HuH-7.5 (cell line): ENCODE measurements around the gene CHRND.

ENCODE experiments used
- DNase-seq: peaks from one replicate; pipeline ENCODE4 v3.0.0; 2011; ENCODE audit warnings: low spot score

The CHRND gene

DNA sequence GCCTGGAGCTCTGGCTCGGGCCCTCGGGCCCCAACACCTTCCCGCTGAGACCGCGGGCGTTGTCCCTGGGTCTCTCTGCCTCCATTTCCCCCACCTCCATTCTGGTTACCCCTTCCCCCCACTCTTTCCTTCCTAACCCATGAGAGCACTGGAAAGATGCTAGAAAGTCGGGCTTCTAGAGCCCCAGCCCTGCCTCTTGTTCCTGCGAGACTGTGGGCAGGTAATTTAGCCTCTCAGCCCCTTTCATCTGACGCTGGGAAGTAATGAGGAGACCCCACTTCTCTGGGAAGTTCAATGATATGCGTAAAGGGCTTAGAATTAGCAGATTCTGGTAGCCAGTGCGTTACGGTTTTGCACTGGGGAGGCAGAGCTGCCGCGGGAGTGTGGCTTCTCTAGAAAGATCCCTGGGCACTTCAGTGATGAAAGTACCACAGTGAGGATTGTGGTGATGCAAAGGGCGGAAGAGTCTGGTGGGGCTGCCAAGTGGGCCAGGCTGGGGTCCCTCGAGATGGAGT lies 22.1 kb upstream of the CHRND start:
- no peak for DNase-seq

DNA sequence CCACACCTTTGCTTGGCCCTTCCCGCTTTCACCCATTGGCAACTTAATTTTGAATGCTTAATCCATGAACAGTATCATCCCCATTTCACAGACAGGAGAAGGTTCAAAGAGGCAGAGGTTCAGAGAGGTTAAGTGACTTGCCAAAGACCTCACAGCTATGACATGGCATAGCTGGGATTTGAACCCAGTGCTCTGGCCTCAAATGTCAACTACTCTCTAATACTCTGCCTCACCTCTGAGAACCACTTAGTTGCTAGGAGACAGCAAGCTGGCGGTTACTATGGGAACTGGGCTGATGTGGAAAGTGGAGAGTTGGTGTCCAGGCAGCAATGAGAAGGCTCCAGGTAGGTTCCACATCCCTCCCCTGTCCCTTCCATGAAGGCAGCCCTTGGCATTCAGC lies 21.5 kb upstream of the CHRND start:
- no peak for DNase-seq

DNA sequence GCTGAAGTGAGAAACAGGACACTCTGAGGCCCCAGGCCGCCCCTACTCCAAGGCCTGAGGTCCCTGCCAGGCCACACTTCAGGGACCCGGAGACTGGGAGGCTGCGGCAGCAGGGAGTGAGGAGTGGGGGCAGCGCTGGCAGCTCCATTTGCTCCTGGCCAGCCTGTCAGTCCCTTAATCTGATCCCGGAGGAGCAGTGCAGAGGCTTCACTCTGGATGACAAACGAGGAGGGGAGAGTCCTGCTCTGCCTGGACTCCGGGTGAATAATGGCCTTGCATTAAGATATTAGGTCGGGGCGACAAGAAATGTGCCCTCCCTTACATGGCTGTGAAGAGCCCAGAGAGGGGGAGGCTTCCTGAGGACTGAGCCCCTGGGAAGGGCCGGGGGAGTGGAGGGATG lies 20.1 kb upstream of the CHRND start:
- no peak for DNase-seq

DNA sequence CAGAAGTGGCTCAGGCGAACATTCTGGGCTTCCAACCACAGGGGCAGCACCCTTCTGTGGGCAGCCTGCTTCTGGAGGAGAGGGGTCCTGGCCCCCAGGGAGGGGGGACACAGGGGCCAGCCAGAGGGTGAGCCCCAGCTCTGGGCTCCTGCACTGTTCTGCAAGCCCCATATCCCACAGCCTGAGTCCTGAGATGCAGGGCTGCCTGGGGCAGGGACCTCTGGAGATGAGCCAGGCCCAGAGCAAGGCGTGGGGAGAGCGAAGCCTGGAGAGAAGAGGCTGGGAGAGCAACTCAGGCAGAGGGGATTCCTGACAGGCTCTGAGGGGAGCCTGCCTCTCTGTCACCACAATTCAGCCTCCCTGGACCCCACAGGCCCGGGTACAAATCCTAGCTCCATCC lies 19.3 kb upstream of the CHRND start:
- DNase-seq = no peak

DNA sequence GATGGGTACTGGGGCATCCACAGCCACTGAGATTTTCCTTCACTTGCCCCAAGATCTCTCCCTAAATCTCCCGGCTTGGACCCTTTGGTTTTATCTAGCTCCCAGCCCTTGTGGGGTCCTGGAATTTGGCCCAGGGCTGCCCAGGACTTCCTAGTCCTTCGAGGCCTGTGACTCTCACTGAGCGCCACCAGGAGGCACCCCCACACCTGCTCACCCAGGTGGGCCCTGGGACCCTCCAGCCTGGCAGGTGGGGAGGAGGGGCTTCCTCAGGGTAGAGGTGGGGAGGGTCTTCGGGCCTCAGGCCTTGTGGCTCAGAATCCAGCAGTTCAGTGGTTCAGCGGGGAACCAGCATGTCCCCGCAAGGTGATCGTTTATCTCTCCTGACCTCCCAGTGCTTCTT lies 17.7 kb upstream of the CHRND start:
- DNase-seq = no peak

DNA sequence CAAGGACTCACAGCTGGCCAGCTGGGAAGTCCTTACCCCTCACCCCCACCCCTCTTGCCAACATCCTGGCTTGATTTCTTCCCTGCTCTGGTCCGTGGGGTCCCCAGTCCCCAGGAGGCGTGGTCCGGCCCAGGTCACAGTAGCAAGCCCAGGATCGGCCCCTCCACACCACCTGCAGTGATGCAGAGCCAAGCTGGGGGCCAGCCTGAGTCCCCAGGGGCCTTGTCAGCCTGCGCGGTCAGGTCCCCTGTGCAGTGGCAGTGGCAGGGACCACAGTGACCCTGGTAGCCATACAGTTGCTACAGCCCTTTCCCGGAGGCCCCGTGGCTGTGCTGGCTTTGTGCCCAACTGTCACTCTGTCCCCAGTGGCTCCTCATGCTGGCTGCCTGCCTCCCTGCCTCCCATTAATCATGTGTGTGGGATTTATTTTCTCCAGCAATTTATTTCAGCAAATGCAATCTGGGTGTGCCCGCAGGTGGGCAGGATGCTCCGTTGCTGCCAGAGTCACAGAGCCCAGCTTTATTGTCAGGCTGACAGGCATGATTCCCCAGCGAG lies 14.5 kb upstream of the CHRND start:
- DNase-seq = no peak

DNA sequence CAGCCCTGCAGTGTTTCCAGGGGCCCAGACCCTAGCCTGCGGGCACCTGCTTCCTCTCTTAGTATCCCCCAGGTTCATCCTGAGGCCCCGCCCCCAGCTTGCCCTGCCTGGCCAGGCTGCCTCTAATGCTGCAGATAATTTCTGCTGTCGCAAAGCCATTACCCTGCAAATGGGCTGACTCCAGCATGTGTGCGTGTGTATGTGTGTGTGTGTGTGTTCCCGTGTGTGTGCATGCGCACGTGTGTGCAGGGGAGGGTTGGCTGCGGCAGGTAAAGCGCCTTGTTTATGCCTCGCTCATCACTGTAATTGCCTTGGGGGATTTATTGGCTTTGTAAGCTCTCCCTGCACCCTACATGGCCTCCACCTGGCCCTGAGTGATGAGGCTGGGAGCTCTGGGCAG lies 13.4 kb upstream of the CHRND start:
- no peak for DNase-seq

DNA sequence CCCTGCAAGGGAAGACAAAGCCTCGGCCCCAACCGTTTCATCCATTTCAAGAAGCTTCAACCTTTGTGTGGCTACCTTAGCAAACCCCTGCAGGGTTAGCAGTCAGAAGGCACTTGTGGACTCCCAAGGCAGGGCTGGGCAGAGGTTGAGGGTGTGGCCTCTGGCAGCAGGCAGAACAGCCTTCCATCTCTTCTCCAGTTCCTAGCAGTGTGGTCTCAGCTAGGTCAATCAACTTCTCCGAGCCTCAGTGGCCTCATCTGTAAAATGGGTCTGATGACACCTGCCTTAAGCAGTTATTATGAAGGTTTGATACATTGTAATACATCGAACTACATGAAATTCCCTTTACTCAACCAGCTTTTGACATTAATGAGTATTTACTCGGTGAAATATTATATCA lies 12.6 kb upstream of the CHRND start:
- DNase-seq = no peak

DNA sequence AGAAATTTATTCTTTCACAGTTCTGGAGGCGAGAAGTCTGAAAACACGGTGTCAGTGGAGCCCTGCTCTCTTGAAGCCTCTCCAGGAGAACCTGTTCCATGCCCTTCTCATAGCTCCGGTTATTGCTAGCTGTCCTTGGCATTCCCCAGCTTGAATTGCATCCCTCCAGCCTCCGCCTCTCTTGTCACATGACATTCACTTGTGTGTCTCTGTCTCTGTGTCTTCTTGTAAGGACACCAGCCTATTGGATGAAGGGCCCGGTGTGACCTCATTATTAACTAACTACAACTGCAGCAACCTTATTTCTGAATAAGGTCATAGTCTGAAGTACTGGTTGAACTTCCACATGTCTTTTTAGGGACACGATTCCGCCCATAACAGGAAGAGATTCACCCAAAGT lies 10.3 kb upstream of the CHRND start:
- DNase-seq = no peak

DNA sequence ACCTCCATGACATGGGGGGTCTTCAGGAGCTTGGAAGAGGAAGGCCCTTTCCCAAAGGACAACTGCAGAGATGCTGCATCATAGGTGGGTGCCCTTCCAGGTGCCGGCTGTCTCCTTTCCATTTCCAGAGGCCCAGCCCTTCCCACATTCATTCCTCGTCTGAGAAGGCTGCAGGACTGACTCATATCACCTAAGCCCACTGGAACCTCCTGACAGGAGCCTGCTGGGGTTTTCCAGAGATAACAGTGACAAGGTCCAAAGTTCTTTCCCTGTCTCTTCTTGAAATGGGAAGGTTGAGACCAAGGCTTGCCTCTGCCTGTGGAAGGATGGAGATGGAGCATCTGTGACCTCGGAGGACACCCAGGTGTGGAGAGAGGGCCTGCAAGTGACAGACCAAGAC lies 9.4 kb upstream of the CHRND start:
- DNase-seq = no peak

DNA sequence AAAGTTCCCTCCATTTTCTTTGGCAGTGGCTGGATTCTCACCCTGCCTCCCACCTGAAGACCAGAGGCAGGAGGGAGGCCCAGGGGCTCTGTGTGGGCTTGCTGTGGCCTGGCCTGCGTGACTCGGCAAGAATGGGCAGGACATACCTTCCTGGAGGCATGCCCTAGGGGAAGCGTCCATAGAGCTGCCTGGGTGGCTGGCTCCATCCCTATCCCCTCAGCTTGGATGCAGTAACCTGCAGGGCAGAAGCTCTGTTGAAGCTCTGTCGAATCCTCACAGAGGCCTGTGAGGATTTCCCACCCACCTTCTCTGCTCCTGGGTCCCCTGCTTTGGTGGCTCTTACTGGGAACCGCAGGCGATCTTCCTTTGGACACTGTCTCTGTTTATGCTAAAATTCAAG lies 7.1 kb upstream of the CHRND start:
- DNase-seq = no peak

DNA sequence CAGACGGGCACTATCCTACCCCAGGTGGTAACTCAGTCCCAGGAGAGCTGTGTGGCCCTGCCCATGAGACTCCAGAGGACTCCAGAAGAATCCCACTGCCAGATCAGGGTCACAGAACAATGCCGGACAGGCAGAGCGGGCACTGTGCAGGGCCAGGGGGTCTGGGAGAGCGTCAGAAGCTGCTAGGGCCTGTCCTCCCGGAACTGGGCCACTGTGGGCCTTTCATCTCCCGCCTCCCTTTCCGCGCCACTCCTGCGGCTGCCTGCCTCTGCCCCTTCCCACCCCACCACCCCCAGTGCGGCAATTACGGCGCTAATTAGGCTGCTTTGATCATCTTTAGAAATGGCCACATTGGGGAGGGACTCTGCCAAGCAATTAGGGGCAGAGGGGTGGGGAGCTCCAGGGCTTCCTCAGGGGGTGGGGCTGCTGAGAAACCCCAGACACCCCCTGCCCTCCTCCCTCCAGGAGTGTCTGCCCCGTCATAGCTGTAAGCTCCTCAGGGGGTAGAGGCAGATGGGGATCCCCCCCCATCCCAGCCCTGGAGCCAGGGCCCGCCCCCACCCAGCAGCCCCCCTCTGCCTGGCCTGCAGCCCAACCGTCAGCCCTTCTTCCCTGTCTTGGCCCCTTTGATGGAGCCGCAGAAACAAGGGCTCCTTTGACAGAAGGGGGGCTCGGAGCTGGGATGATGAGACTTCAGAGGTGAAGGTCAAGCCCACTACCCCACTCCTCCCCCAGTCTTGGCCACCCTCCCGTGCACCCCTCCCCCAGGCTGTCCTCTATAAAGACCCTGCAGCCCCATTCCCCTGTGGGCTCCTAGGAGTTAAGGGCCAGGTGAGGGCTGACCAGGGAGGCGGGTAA lies 6.2 kb upstream of the CHRND start, which contains the start of gene PRSS56:
Gene PRSS56, plus strand, starts transcription at position 808 of the 858 bp plus-strand sequence. CDS start 211 bp downstream, outside the sequence.
- no peak for DNase-seq

DNA sequence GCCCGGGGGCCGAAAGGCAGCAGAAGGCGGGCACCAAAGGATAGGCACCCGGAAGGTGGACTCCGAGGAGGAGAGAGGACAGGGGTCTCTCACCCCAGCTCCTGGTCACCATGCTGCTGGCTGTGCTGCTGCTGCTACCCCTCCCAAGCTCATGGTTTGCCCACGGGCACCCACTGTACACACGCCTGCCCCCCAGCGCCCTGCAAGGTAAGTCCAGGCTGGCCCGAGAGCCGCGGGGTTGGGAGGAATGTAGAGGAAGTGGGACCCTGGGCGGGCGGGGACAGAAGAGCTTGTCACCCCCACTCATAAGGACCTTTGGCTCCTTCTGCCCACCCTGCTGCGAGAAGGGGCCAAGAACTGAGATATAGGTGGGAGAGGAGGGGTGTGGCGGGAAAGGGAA lies 5.5 kb upstream of the CHRND start:
- no peak for DNase-seq

DNA sequence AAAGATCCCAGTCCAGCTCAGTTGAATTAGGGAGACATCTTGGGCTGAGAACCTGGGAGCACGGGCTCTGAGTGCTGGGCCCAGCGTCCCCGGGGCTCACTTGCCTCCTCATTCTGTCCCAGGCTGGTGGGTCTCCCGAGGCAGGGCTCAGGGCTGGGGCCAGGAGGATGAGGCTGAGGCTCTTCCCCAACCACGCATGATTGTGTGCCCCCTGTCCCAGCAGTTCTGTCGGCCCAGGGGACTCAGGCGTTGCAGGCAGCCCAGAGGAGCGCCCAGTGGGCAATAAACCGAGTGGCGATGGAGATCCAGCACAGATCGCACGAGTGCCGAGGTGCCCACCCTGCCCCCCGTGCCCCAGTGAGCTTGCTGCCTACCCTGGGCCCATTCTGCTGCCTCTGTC lies 4.9 kb upstream of the CHRND start:
- no peak for DNase-seq

DNA sequence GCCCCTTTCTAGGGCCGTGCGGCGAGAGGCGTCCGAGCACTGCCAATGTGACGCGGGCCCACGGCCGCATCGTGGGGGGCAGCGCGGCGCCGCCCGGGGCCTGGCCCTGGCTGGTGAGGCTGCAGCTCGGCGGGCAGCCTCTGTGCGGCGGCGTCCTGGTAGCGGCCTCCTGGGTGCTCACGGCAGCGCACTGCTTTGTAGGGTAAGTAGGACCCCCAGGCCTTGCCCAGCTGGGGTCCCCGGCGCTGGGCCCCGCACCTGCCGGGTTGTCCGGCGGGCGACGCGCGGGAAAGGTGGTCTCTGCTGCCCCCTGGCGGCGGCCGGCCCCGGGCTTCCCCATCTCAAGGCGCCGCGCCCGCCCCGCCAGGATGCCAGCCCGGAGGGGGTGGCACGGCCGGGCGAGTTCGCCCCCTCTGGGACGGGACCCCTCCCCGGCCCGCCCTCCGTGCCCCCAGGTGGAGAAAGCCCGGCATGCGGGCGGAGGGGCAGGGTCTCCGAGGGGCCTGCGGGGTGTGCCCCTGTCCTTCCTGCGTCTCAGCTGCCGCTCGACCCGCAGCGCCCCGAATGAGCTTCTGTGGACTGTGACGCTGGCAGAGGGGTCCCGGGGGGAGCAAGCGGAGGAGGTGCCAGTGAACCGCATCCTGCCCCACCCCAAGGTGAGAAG lies 3.9 kb upstream of the CHRND start:
- DNase-seq = peak; percentile 85

DNA sequence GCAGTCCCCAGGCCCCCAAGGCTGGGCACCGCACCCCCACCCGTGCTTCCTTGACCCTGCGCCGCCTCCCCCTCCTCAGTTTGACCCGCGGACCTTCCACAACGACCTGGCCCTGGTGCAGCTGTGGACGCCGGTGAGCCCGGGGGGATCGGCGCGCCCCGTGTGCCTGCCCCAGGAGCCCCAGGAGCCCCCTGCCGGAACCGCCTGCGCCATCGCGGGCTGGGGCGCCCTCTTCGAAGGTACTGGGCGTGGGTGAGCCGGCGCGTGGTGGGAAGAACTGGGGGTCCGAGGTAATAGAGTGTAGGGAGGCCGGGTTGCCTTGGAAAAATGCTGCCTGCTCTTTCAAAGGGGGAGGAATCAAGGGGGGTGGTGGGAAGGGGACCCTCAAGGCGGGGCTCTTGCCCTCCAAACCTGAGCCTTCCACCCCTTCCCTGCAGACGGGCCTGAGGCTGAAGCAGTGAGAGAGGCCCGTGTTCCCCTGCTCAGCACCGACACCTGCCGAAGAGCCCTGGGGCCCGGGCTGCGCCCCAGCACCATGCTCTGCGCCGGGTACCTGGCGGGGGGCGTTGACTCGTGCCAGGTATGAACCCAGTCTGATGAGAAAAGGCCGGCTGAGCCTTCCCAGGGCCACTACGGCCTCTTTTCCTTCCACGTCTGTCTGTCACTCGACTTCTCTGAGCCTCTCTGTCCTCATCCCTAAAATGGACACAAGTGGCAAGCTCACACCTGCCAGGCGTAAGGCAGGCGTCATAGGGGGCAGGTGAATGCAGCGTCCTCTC lies 3.1 kb upstream of the CHRND start:
- no peak for DNase-seq

DNA sequence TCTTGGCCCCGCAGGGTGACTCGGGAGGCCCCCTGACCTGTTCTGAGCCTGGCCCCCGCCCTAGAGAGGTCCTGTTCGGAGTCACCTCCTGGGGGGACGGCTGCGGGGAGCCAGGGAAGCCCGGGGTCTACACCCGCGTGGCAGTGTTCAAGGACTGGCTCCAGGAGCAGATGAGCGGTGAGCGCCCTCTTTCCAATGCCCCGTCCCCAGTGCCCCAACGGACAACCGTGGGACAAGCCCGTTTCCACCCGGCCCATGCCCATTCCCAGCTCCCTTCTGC lies 2.6 kb upstream of the CHRND start:
- DNase-seq = no peak

DNA sequence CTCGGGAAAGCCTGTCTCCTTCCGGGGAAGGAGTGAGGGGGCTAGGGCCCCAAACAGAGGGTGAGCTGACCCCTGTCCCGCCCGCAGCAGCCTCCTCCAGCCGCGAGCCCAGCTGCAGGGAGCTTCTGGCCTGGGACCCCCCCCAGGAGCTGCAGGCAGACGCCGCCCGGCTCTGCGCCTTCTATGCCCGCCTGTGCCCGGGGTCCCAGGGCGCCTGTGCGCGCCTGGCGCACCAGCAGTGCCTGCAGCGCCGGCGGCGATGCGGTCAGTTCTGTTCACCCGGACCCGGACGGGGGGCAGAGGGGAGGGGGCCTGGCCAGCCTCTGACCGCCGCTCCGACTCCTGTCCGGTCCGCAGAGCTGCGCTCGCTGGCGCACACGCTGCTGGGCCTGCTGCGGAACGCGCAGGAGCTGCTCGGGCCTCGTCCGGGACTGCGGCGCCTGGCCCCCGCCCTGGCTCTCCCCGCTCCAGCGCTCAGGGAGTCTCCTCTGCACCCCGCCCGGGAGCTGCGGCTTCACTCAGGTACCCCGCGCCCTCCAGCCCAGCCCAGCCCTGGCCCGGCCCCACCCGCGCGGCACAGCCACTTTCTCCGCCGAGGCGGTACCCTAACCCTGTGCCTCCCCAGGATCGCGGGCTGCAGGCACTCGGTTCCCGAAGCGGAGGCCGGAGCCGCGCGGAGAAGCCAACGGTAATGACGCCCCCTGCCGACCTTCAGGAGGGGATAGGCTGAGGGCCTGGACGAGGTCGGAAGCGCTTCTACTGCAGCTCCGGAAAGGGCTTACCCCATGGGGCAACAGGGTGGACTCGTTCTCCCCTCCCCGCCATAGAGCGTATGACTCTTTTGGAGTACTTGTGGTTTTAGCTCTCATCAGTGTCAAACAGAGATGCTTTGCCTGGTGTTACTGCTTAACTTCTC lies 2.0 kb upstream of the CHRND start:
- DNase-seq = peak; percentile 91

DNA sequence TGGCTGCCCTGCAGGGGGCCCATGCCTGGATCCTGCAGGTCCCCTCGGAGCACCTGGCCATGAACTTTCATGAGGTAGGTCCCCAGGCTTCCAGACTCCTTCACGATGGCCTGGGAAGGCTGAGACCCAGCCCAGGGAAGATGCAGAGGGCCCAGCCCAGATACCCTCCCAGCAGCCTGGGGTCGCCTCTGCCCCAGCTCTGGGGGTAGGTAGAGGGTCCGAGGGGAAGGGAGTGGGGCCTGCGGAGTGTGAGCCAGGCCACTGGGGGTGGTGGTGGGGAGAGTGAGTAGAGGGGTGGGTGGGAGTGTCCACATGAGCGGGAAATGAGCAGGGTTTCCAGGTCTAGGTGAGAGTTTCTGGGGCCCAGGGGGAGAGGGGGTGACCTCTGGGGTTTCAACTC lies 1.2 kb upstream of the CHRND start:
- DNase-seq = no peak

DNA sequence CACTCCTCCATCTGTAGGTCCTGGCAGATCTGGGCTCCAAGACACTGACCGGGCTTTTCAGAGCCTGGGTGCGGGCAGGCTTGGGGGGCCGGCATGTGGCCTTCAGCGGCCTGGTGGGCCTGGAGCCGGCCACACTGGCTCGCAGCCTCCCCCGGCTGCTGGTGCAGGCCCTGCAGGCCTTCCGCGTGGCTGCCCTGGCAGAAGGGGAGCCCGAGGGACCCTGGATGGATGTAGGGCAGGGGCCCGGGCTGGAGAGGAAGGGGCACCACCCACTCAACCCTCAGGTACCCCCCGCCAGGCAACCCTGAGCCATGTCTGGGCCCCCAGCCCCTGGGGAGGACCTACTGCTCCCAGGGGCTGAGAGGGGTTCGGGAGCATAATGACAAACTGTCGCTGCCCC lies 761 bp upstream of the CHRND start:
- DNase-seq = no peak

DNA sequence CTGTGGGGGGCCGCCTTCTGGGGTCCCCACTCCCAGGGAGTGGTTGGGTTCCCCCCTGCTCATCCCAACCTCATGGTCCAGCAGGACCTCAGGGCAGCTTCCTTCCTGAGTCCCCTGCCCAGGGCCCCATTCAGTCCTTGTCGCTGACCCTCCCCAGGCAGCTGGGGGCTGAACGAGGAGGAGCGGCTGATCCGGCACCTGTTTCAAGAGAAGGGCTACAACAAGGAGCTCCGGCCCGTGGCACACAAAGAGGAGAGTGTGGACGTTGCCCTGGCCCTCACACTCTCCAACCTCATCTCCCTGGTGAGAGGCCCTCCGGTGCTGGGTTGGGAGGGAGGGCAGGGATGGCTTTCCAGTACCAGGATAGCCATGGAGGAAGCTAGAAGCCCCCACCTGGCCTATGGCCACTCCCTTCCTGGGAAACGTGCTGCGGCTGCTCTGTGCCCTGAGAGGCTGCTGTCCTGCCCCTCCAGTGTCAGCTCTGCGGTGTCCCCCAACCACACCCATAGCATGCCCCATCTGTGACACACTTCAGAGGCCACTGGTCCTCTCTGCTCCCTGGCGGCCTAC lies 497 bp downstream of the CHRND start:
- DNase-seq = no peak
